HepG2 (cell line): Measurements from ENCODE around the gene IPCEF1. TPM values are rescaled to one million over a fixed set of nuclear protein-coding genes. Genes with fewer than 3 reads are reported as not detected.

Experiments used
- ATAC-seq: fragments of 200-7000 bp; cut with Tn5 transposase; 3 replicates; pipeline ENCODE4 v1.9.1; 2020; ENCODE audit warnings: mild to moderate bottlenecking, moderate library complexity
- Bru-seq: library from RNA; stranded (reverse); fragments of 400-500 nt; gene quantifications from one replicate; lab custom pipeline; 2021; lab: Mats Ljungman, UMichigan
- BruChase-seq, 2 experiments: library from RNA; stranded (reverse); fragments of 400-500 nt; gene quantifications; one replicate each; lab custom pipeline; 2021; lab: Mats Ljungman, UMichigan
- BruUV-seq: library from RNA; stranded (reverse); fragments of 400-500 nt; replicated peaks from 2 replicates; lab custom pipeline; 2021; lab: Mats Ljungman, UMichigan
- CTCF ChIA-PET: fragments of 300-600 bp; formaldehyde crosslinking; extraction: SDS; loops from one replicate; lab custom pipeline; 2021; ENCODE audit warnings: low total read pairs, inconsistent platforms, low intra/inter-chr PET ratio; lab: Yijun Ruan, JAX
- POLR2A ChIA-PET: fragments of 350-600 bp; sonication (Branson Sonifier 250); formaldehyde crosslinking; loops from one replicate; lab custom pipeline; 2020; ENCODE audit warnings: antibody characterized with exemption, inconsistent platforms; lab: Yijun Ruan, JAX
- DNase-seq: peaks from one replicate; pipeline ENCODE4 v3.0.0-alpha.2; 2015; ENCODE audit warnings: low spot score
- FAIRE-seq: peaks from 3 replicates; lab custom pipeline; 2011; peaks lifted over from hg19 to GRCh38; lab: Jason Lieb, UNC
- H2AFZ ChIP-seq: one replicate; pipeline ENCODE4 v1.6.1; 2011; ENCODE audit warnings: low read length, inconsistent platforms
- H3K27ac ChIP-seq: fragments of 300-600 bp; 3 replicates; pipeline ENCODE4 v1.8.0; 2011; ENCODE audit warnings: mixed run types, mild to moderate bottlenecking, mixed read lengths, low read length, inconsistent platforms; ENCODE audit not compliant: insufficient read depth; ENCODE audit errors: extremely low read length
- H3K27me3 ChIP-seq, 2 experiments: fragments of 200-600 bp in 1 of 2; 2 replicates in 1 of 2; 3 replicates in 1 of 2; pipeline versions ENCODE4 v1.6.0 to v1.8.0; 2011; ENCODE audit warnings: low read length in 2 of 2, mild to moderate bottlenecking in 2 of 2, moderate library complexity in 2 of 2, inconsistent platforms in 1 of 2; ENCODE audit not compliant: insufficient read depth in 2 of 2, control insufficient read depth in 1 of 2
- H3K36me3 ChIP-seq, 2 experiments: fragments of 200-600 bp in 1 of 2; replicated peaks in 1 of 2; 2 replicates in 1 of 2; 3 replicates in 1 of 2; pipeline versions ENCODE4 v1.5.1 to v1.8.0; 2011; ENCODE audit warnings: low read length in 2 of 2, inconsistent platforms in 1 of 2; ENCODE audit not compliant: insufficient read depth in 2 of 2, control insufficient read depth in 1 of 2
- H3K4me1 ChIP-seq: 2 replicates; pipeline ENCODE4 v1.5.1; 2012; ENCODE audit warnings: low read length, inconsistent platforms; ENCODE audit not compliant: insufficient read depth
- H3K4me2 ChIP-seq: 2 replicates; pipeline ENCODE4 v1.6.0; 2011; ENCODE audit warnings: low read depth, low read length, inconsistent platforms
- H3K4me3 ChIP-seq, 3 experiments: fragments of 200-600 bp in 1 of 3; sonication (generic), shearing (Covaris generic) in 1 of 3; replicated peaks in 1 of 3; 2 replicates each; pipeline ENCODE4 v1.5.1; 2011 to 2016; ENCODE audit warnings: low read length in 3 of 3, inconsistent platforms in 2 of 3, low read depth in 2 of 3, mild to moderate bottlenecking in 2 of 3, control low read depth in 1 of 3, mixed read lengths in 1 of 3; ENCODE audit not compliant: insufficient read depth in 1 of 3
- H3K79me2 ChIP-seq: one replicate; pipeline ENCODE4 v1.6.1; 2011; ENCODE audit warnings: low read length, inconsistent platforms; ENCODE audit not compliant: insufficient read depth
- H3K9ac ChIP-seq: 2 replicates; pipeline ENCODE4 v1.6.0; 2011; ENCODE audit warnings: mild to moderate bottlenecking, low read depth, low read length, inconsistent platforms; ENCODE audit not compliant: insufficient read depth
- H3K9me3 ChIP-seq: 2 replicates; pipeline ENCODE4 v1.5.1; 2012; ENCODE audit warnings: mild to moderate bottlenecking, low read length
- H4K20me1 ChIP-seq: 2 replicates; pipeline ENCODE4 v1.6.0; 2011; ENCODE audit warnings: inconsistent platforms, mild to moderate bottlenecking, low read length, moderate library complexity; ENCODE audit not compliant: insufficient read depth
- DMAP1 ChIP-seq: IDR thresholded peaks from 2 replicates; pipeline ENCODE4 v1.6.1; 2016
- HINFP ChIP-seq: sonication (generic); formaldehyde crosslinking; IDR thresholded peaks from 2 replicates; pipeline ENCODE4 v1.4.0; 2020; ENCODE audit warnings: low read depth, mild to moderate bottlenecking, missing genetic modification reagents
- IRF1 ChIP-seq: sonication (generic); formaldehyde crosslinking; IDR thresholded peaks from 2 replicates; pipeline ENCODE4 v1.4.0; 2020; ENCODE audit warnings: low read depth, mild to moderate bottlenecking, missing genetic modification reagents
- KLF16 ChIP-seq, 2 experiments: sonication (generic) in 1 of 2; formaldehyde crosslinking in 1 of 2; IDR thresholded peaks; 2 replicates each; pipeline versions ENCODE4 v1.6.1 to v1.8.0; 2016 to 2023; ENCODE audit warnings: missing genetic modification reagents in 2 of 2, missing compliant biosample characterization in 1 of 2
- NBN ChIP-seq: fragments of 450-650 bp; conservative IDR thresholded peaks from 2 replicates; pipeline ENCODE4 v1.6.1; 2017
- NCOR1 ChIP-seq: fragments of 200-600 bp; sonication (generic); IDR thresholded peaks from 2 replicates; pipeline ENCODE4 v1.7.0; 2017; ENCODE audit warnings: antibody characterized with exemption, low read length, borderline replicate concordance
- NFIC ChIP-seq: IDR thresholded peaks from 2 replicates; pipeline ENCODE4 v1.6.1; 2012; ENCODE audit warnings: mild to moderate bottlenecking, low read length, inconsistent platforms
- NRL ChIP-seq: sonication (generic); formaldehyde crosslinking; IDR thresholded peaks from 2 replicates; pipeline ENCODE4 v1.5.0; 2020; ENCODE audit warnings: missing genetic modification reagents, mild to moderate bottlenecking, moderate library complexity, borderline replicate concordance
- RCOR2 ChIP-seq: IDR thresholded peaks from 2 replicates; pipeline ENCODE4 v1.6.1; 2016; ENCODE audit warnings: missing biosample characterization, missing genetic modification reagents
- ZNF567 ChIP-seq: sonication (generic); formaldehyde crosslinking; IDR thresholded peaks from 2 replicates; pipeline ENCODE4 v1.8.1; 2023; ENCODE audit warnings: mild to moderate bottlenecking, missing genetic modification reagents, borderline replicate concordance
- WGBS: methylation state at CpG from one replicate; pipeline ENCODE4 v1.1.6; 2017; ENCODE audit warnings: low lambda C conversion rate; 5-methylcytosine and 5-hydroxymethylcytosine counted together
- in situ Hi-C: cut with HindIII; loops from 2 replicates; pipeline ENCODE4 v1.10.0; 2017; ENCODE audit warnings: low pct_unique_long_range_greater_than_20kb; ENCODE audit not compliant: extremely low pct_ligation_motif_present
- intact Hi-C: fragments of 100-400 bp; cut with micrococcal nuclease; formaldehyde crosslinking; loops from one replicate; pipeline ENCODE4 v1.10.0; 2022; ENCODE audit not compliant: unreplicated experiment
- long read RNA-seq, 2 experiments: library from RNA in 1 of 2; library from polyadenylated mRNA in 1 of 2; stranded (forward) in 1 of 2; unstranded in 1 of 2; transcript quantifications; one replicate each; pipeline ENCODE4 v2.0.0, GENCODE V29; 2019 to 2022
- polyA minus RNA-seq, 3 experiments: library from RNA; depleted of rRNA, polyadenylated mRNA; stranded (reverse); fragments of >200 nt; gene quantifications; 2 replicates each; pipeline ENCODE4 v1.2.3, GENCODE V29; 2011; ENCODE audit warnings: low replicate concordance in 1 of 3
- polyA plus RNA-seq, 8 experiments: library from polyadenylated mRNA; depleted of rRNA in 3 of 8; stranded (reverse) in 7 of 8; unstranded in 1 of 8; fragments of >200 nt; fragmentation: Illumina TruSeq in 4 of 8; extraction: Trizol in 4 of 8; gene quantifications; 2 replicates each; pipeline versions ENCODE4 v1.2.1 to v1.2.3, GENCODE V29; 2011 to 2016; ENCODE audit warnings: low read depth in 4 of 8, missing spikeins in 1 of 8, mixed read lengths in 1 of 8; ENCODE audit not compliant: insufficient read depth in 1 of 8
- total RNA-seq, 5 experiments: library from RNA; depleted of rRNA; stranded (reverse); fragments of >200 nt; fragmentation: Illumina TruSeq; extraction: Trizol; gene quantifications; 2 replicates each; pipeline ENCODE4 v1.2.3, GENCODE V29; 2016; ENCODE audit warnings: low read depth in 1 of 5

The IPCEF1 gene
- total RNA-seq (2016; rRNA removed; fragmentation: Illumina TruSeq; extraction: Trizol) (not detected in 2 replicates), polyA plus RNA-seq (2011; rRNA removed) (0.03 and 0.22 TPM in 2 replicates), polyA minus RNA-seq (2011; rRNA and poly(A)+ RNA removed; ENCODE audit: low replicate concordance) (not detected in 2 replicates), Bru-seq, nascent RNA (percentile 21 among the genes with signal in this experiment), BruChase-seq, experiment 1, labeled RNA remaining after a 6-hour chase (percentile 35 among the genes with signal in this experiment), BruChase-seq, experiment 2, labeled RNA remaining after a 2-hour chase (percentile 40 among the genes with signal in this experiment)
- total RNA-seq (2016; cell fraction: cytosol; rRNA removed; fragmentation: Illumina TruSeq; extraction: Trizol; ENCODE audit: low read depth), result 0.62 TPM in 1 of 2 replicates, not detected in the other
- total RNA-seq (2016; cell fraction: insoluble cytoplasmic fraction; rRNA removed; fragmentation: Illumina TruSeq; extraction: Trizol), result 0.06 and 0.30 TPM in 2 replicates
- total RNA-seq (2016; cell fraction: membrane; rRNA removed; fragmentation: Illumina TruSeq; extraction: Trizol), result not detected in 2 replicates
- not detected in 2 replicates for total RNA-seq (2016; cell fraction: nucleus; rRNA removed; fragmentation: Illumina TruSeq; extraction: Trizol)
- 0.10 and 0.19 TPM in 2 replicates for polyA plus RNA-seq (2011; cell fraction: cytosol; rRNA removed)
- 0.02 and 0.23 TPM in 2 replicates for polyA plus RNA-seq (2011; cell fraction: nucleus; rRNA removed)
- polyA plus RNA-seq (2012), result 0.03 TPM in 1 of 2 replicates, not detected in the other
- polyA plus RNA-seq (2016; cell fraction: cytosol; fragmentation: Illumina TruSeq; extraction: Trizol; ENCODE audit: low read depth), result not detected in 2 replicates
- polyA plus RNA-seq (2016; cell fraction: insoluble cytoplasmic fraction; fragmentation: Illumina TruSeq; extraction: Trizol; ENCODE audit: low read depth), result not detected in 2 replicates
- polyA plus RNA-seq (2016; cell fraction: membrane; fragmentation: Illumina TruSeq; extraction: Trizol; ENCODE audit: low read depth), result not detected in 2 replicates
- polyA plus RNA-seq (2016; cell fraction: nucleus; fragmentation: Illumina TruSeq; extraction: Trizol; ENCODE audit: insufficient read depth, low read depth), result not detected in 2 replicates
- polyA minus RNA-seq (2011; cell fraction: cytosol; rRNA and poly(A)+ RNA removed), result 0.20 TPM in 1 of 2 replicates, not detected in the other
- polyA minus RNA-seq (2011; cell fraction: nucleus; rRNA and poly(A)+ RNA removed), result 0.12 and 0.13 TPM in 2 replicates
- long read RNA-seq, experiment 1, result 0 reads
- long read RNA-seq, experiment 2, result 0 reads

- Histone ChIP-seq H3K27ac (no peak within 1 kb of the TSS), H3K4me2 (no peak within 1 kb of the TSS), H3K9me3 (no peaks in the 10 kb centered on the region), H2AFZ (no peak within 1 kb of the TSS), H3K79me2 (no peaks in the 10 kb centered on the region), H3K4me3 (no peak within 1 kb of the TSS), H3K4me1 (peaks cover 11% of the 10 kb centered on the region; the same call in 1 of the 2 replicates), H3K9ac (no peak within 1 kb of the TSS), H3K27me3 (no peaks in the 10 kb centered on the region), H4K20me1 (no peaks in the 10 kb centered on the region), H3K36me3 (no peaks in the 10 kb centered on the region)
- POLR2A ChIA-PET, result no interaction called here
- intact Hi-C loops (no loop called here), in situ Hi-C loops (no loop called here)
- no peak for FAIRE-seq
- no TSS peak for BruUV-seq
- peak; percentile 60 for ATAC-seq
- CTCF ChIA-PET, result no interaction called here
- WGBS, result 0% methylated on average over 3 of the region's 3 CpGs
- TF ChIP-seq KLF16 (CRISPR knock-in tag; IDR thresholded peaks at IDR 0.05) (no peak), DMAP1 (CRISPR knock-in tag) (no peak), RCOR2 (CRISPR knock-in tag) (no peak), NRL (CRISPR knock-in tag) (no peak), HINFP (CRISPR knock-in tag) (no peak), NCOR1 (no peak), ZNF567 (no peak), NFIC (no peak), IRF1 (no peak), NBN (no peak)
- DNase-seq, result no peak
These were observed at the start of gene IPCEF1 for GRCh38 chr6:154356690-154357089. IPCEF1 (minus strand) TSS chr6:154356803; CDS start chr6:154265947, 90,856 bp downstream.
